HG02981 (cell line): ENCODE data around the gene SLC27A4.

ENCODE experiments used
- ATAC-seq: cut with Tn5 transposase; IDR thresholded peaks from one replicate; pipeline ENCODE4 v1.9.1; 2021; ENCODE audit warnings: mild to moderate bottlenecking, moderate library complexity; ENCODE audit not compliant: unreplicated experiment

SLC27A4 gene

DNA sequence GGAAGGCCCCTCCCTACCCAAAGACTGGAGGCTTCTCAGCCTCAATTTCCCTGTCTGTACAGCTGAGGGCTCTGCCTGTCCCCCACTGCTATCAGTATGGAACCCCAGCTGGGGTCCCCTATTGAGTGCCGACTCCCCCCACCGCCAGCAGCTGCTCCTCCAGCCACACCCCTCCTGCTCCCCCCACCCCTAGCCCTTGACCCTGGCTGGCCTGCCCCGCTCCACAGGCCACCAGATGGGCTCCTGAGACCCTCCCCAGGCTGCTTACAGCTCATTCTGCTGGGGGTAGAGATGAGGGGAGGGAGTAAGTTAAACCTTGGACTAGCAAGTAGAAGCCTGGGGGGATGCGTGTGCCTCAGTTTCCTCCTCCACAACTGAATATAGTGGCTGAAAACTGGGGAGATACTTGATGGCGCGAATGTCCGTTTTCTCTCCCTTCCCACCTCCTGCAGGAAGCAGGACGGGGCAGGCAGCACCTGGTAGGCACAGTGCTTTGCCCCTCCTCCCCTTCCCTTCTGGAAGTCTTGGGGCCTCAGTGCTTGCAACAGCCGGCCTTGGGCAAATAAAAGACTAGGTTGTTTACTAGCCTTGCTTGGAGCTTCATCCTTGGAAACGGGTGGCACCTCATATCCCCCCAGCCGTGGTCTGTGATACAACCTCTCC is 50.0 kb downstream of the SLC27A4 start:
- no peak for ATAC-seq

GRCh38 chr9:128390813-128391711 is 50.7 kb downstream of the SLC27A4 start:
- ATAC-seq: no peak

GRCh38 chr9:128391956-128392301 is 51.6 kb downstream of the SLC27A4 start:
- ATAC-seq: no peak

- no peak for ATAC-seq
Observed at GRCh38 chr9:128392302-128393144, 52.2 kb downstream of the SLC27A4 start.

DNA sequence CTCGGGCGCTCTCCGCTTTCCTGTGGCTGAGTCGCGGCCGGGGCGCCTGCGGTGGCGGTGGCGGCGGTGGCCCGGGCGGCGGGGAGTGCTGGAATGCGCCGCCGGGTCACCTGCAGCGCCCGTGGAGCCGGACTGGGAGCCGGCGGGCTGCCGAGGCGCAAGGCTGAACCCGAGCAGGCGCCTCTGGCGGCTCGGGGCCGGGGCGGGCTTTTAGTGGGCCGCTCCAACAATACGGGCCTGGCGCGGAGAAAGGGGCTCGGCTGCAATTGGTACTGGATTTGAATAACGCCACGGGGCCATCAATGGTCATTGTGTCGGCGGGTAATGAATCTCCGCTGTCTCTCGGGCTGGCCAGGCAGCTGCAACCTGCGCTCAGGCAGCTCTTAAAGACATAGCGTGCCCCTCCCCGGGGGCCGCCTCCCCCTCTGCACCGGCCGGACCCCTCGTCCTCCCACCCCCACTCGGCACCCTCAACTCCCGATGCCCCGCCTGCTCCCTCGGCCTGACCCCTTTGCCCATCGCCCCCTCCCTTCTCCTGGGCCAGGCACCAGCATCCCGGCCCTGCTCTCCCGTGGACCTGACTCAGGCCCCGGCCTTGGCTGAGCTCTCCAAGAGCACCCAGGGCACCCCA is 52.9 kb downstream of the SLC27A4 start:
- ATAC-seq: no peak

GRCh38 chr9:128393970-128394369 is 53.6 kb downstream of the SLC27A4 start:
- ATAC-seq: no peak

- ATAC-seq: no peak
Observed at GRCh38 chr9:128394379-128395168, 54.2 kb downstream of the SLC27A4 start.

- no peak for ATAC-seq
Observed at GRCh38 chr9:128396970-128397613, 56.8 kb downstream of the SLC27A4 start.

- no peak for ATAC-seq
Observed at GRCh38 chr9:128397831-128398230, 57.5 kb downstream of the SLC27A4 start.

GRCh38 chr9:128399861-128400260 is 59.5 kb downstream of the SLC27A4 start:
- ATAC-seq: no peak

GRCh38 chr9:128404560-128404959 is 64.2 kb downstream of the SLC27A4 start:
- ATAC-seq: no peak

DNA sequence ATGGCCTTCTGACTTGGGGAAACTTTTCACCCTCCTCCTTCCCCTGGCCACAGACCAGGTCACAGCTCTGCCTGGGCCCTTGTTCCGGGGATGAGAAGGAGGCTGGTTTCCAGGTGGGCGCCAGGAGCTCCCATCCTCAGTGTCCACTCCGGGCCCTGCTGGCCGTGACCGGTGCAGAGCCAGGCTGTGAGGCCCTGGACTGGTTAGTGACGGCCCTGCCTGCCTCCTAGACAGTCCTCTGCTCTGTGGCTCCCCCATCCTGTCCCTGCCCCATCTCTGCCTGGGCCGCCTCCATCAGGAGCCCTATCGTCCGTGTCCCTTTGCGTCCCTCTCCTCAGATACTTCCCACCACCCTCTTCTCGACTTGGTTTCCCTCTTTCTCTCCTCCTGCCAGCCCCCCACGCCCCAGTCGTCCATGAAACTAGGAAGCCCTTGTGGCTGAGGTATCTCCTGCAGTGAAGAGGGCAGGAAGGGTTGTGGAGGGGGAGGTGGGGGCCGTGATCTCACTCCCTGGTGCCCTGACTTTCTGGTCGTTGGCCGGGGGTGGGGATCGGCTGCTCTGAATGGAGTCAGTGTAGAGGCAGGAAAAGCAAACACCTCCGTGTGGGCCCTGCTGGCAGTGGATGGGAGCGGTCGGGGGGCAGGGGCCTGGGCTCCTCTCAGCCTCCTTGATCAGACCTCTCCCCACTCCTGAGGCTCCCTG is 64.9 kb downstream of the SLC27A4 start:
- no peak for ATAC-seq

DNA sequence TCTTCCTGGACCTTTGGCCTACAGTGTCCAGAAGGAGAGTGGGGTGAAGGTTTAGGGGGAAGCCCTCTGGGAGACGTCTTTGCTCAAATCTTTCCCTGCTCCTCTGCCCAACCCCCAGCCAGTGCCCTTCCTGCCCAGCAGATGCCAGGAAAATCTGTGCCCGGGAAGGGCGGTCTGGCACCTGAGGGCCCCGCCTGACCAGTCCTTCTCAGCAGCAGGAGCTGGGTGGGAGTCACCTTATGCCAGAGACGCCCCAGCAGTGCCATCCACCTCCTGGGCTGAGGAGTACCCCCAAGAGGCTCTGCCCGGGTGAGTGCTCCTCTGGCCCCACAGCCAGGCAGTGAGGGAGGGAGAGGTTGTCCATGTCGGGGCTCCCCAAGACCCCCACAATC is 65.4 kb downstream of the SLC27A4 start:
- no peak for ATAC-seq

DNA sequence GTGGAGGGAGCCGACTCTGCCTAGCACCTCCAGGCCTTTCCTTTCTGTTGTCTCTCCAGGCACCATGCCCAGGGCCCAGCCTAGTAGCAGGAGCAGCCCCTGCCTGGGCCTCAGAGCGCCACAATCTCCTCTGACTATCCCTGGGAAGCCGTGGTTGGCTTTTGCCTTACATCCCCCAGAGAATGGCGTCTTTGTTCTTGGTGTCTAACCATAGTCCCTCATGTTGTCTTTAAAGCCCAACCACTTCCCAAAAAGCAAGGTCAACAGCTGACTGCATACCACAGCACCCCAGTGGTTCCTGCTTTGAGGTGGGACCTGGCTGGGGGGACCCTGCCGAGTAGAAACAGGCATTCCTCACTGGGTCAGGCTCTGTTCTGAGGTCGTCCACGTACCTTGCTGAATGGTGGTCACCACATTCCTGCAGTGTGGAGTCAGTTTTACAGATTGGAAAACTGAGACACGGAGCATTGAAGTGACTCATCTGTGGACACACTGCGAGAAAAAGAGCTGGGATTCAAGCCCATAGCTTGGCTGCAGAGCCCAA is 66.6 kb downstream of the SLC27A4 start:
- ATAC-seq: no peak

DNA sequence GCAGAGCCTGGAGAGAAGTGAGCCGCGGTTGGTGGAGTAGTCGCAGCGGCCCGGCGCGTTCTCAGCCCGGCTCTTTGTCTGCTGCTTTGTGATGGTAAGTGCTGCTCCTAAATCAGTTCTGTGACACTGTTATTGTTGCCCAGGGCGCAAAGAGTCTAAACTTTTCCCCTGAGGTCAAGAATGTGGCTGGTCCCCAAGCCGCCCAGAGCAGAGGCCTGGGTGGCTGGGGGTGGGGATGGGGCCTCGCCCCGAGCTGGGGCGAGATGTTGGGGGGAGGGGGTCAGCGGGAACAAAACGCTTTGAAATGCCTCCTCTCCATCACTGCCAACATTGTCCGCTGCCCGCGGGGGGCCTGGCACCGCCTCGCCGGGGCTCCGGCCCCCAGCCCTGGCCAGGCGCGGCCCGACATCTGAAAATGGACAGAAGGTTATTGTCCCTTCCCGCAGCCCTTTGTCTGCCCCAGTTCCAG is 68.7 kb downstream of the SLC27A4 start:
- ATAC-seq: no peak

GRCh38 chr9:128409450-128409849 is 69.1 kb downstream of the SLC27A4 start:
- no peak for ATAC-seq

- no peak for ATAC-seq
Observed at GRCh38 chr9:128409978-128410377, 69.7 kb downstream of the SLC27A4 start.
